ENCODE results near the gene C17orf67.

C17orf67 gene

DNA sequence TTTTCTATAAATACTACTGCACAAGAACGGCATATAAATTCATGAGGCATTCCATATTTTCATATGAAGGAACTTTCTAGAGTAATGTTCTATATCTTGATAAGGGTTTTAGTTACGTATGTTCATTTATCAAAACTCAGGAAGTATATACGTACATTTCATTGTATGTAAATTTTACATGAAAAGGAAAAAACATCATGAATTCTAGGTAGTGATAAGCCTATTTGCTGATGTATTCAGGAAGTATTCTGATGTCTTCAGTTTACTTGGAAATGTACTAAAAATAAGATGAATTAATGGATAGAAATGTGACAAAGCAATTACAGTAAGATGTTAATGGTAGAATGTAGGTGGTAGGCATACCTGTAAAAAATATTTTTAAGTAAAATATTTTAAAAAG, 5.0 kb upstream of the C17orf67 start:
- DNase-seq (ENCODE audit: low read depth) = no peak
- in situ Hi-C loops (cut with HindIII; ENCODE audit: low sequenced_read_pairs) = no loop called here
- H3K4me3 ChIP-seq (ENCODE audit: low read depth, low read length) = no peak overlapping the region
- TF ChIP-seq, protein P1, sequence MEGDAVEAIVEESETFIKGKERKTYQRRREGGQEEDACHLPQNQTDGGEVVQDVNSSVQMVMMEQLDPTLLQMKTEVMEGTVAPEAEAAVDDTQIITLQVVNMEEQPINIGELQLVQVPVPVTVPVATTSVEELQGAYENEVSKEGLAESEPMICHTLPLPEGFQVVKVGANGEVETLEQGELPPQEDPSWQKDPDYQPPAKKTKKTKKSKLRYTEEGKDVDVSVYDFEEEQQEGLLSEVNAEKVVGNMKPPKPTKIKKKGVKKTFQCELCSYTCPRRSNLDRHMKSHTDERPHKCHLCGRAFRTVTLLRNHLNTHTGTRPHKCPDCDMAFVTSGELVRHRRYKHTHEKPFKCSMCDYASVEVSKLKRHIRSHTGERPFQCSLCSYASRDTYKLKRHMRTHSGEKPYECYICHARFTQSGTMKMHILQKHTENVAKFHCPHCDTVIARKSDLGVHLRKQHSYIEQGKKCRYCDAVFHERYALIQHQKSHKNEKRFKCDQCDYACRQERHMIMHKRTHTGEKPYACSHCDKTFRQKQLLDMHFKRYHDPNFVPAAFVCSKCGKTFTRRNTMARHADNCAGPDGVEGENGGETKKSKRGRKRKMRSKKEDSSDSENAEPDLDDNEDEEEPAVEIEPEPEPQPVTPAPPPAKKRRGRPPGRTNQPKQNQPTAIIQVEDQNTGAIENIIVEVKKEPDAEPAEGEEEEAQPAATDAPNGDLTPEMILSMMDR (IDR thresholded peaks at IDR 0.05; ENCODE audit: low read depth, low read length, missing control alignments) = no peak

DNA sequence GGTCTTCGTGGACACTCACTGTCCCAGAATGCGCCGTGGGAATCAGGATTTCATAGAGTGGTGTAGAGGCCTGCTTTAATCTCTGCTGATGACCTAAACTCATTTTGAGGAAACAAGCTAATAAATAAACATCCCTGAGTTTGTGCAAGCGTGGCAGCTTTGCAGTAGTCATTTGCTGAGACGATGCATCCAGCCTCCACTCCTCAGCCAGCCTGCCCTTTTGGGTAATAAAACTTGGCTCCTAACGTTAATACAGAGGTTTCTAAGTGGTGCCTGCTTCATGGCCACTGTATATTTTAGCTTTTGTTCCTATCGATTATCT, 1.5 kb upstream of the C17orf67 start:
- in situ Hi-C loops (cut with HindIII; ENCODE audit: low sequenced_read_pairs) = no loop called here

DNA sequence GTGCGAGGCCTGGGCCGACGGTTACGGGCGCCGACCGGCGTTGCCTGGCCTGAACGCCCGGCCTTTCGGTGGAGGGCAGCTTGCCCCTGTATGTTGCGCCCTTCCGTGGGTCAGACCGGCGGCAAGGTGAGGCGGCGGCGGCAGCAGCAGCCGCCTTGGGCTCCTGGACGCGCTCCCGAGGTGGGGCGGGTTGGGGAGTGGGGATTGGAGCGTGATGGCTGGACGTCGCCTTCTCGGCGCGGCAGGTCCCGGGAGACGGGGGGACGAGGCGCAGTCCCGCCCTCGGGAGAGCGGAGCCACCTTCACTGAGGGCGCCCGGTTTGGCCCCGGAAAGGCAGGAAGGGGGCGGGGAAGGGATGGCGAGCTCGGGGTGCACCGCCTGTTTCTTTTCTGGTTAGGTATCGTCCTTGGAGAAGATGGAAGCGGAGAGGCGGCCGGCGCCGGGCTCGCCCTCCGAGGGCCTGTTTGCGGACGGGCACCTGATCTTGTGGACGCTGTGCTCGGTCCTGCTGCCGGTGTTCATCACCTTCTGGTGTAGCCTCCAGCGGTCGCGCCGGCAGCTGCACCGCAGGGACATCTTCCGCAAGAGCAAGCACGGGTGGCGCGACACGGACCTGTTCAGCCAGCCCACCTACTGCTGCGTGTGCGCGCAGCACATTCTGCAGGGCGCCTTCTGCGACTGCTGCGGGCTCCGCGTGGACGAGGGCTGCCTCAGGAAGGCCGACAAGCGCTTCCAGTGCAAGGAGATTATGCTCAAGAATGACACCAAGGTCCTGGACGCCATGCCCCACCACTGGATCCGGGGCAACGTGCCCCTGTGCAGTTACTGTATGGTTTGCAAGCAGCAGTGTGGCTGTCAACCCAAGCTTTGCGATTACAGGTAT, 902 bp upstream of the C17orf67 start:
- TF ChIP-seq, protein P1 (IDR thresholded peaks at IDR 0.05; ENCODE audit: low read depth, low read length, missing control alignments) = no peak
- in situ Hi-C loops (cut with HindIII; ENCODE audit: low sequenced_read_pairs) = no loop called here
- no peak for DNase-seq (ENCODE audit: low read depth)
- H3K4me3 ChIP-seq (ENCODE audit: low read depth, low read length) = peak overlapping the region; percentile 63

More for the DNA sequence above, 1.5 kb upstream of the C17orf67 start:
- TF ChIP-seq, protein P1 (IDR thresholded peaks at IDR 0.05; ENCODE audit: low read depth, low read length, missing control alignments) = no peak
- H3K4me3 ChIP-seq (ENCODE audit: low read depth, low read length) = peak overlapping the region; percentile 63
- no peak for DNase-seq (ENCODE audit: low read depth)

DNA sequence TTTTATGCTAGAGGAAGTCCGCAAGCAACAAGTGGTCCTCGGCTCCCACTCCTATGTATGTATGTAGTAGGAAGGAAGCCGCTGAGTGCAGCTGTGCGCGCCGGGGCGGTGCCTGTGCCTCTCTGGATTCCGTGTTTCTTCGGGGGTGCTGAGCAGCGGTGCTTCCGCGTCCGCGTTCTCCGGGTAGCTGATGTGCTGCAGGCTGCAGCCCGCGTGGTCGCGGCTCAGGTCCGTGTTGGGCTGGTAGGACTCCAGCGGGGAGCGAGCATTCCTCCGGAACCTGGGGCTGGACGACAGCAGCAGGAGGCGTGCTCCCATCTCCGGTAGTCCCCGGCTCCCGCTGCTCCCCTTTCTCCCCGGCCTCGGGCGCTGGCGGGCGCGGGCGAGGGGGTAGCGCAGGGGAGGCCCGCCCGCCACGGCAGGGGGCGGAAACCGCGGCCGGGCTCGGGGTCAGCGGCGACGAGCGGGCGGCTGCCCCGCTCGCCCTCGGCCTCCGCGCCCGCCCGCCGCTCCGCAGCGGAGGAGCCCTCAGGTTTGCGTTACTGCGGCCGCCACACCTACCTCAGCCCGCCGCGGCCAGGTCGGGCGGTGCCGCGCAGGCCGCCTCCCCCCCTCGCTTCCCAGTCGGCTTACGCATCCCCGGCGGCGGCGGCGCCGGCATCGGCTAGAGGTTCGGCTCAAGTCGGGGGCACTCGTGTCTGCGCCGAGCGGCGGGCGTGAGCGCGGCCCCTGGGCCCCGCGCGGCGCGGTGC, 487 bp downstream of the C17orf67 start:
- in situ Hi-C loops (cut with HindIII; ENCODE audit: low sequenced_read_pairs) = no loop called here
- DNase-seq (ENCODE audit: low read depth) = no peak

DNA sequence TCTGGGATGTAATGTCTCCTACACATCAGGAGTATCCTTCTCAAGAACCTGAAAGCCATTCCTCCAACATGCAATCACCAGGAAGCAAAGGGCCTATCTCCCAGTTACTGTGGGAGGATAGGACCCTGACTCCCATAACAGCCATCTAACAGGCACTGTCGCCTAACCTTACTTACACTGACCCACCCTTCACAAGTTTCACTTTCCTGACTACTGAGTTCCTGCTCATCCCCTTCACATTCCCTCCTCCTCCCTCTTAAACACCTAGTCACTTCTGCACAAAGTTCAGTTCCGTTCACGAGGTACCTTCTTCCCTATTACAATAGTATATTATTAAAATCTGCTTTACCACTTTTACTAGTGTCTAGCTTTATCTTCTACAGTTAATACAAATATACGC, 1.3 kb downstream of the C17orf67 start:
- TF ChIP-seq, protein P1 (IDR thresholded peaks at IDR 0.05; ENCODE audit: low read depth, low read length, missing control alignments) = no peak
- no peak for DNase-seq (ENCODE audit: low read depth)
- H3K4me3 ChIP-seq (ENCODE audit: low read depth, low read length) = peak overlapping the region; percentile 63
- in situ Hi-C loops (cut with HindIII; ENCODE audit: low sequenced_read_pairs) = no loop called here

More for the DNA sequence above, 487 bp downstream of the C17orf67 start:
- peak overlapping the region; percentile 63 for H3K4me3 ChIP-seq (ENCODE audit: low read depth, low read length)
- TF ChIP-seq, protein P1 (IDR thresholded peaks at IDR 0.05; ENCODE audit: low read depth, low read length, missing control alignments) = no peak

DNA sequence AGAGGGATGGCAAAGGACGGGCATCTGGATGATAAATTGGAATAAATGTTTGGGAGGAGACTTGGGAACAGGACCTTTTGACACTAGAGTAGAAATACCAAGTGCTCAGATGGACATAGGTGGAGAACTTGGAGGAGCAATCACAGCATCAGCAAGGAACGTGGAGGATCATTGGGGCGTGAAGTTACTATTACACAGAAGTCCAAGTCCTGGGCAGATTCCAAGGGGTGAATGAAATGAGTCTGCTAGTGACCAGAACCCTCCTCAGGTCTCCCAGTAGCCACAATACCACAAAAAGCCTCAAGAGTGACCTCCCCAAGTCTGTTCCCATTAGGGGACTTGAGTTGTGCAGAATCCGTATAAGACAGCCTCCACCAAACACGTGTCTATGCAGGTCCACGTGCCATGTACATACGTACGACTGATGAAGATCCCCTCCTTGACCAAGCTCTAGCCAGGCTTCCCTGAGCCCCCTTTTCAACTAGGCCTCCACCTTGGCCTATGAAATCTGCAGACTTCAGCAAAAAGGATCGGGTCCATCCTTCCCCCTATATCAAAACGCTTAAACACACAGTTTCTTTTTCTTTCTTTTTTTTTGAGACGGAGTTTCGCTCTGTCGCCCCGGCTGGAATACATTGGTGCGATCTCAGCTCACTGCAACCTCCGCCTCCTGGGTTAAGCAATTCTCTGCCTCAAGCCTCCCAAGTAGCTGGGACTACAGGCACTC, 2.2 kb downstream of the C17orf67 start:
- in situ Hi-C loops (cut with HindIII; ENCODE audit: low sequenced_read_pairs) = no loop called here
- DNase-seq (ENCODE audit: low read depth) = no peak
- H3K4me3 ChIP-seq (ENCODE audit: low read depth, low read length) = no peak overlapping the region
- TF ChIP-seq, protein P1 (IDR thresholded peaks at IDR 0.05; ENCODE audit: low read depth, low read length, missing control alignments) = no peak
